ENCODE results near the gene CCDC92.

The CCDC92 gene

DNA sequence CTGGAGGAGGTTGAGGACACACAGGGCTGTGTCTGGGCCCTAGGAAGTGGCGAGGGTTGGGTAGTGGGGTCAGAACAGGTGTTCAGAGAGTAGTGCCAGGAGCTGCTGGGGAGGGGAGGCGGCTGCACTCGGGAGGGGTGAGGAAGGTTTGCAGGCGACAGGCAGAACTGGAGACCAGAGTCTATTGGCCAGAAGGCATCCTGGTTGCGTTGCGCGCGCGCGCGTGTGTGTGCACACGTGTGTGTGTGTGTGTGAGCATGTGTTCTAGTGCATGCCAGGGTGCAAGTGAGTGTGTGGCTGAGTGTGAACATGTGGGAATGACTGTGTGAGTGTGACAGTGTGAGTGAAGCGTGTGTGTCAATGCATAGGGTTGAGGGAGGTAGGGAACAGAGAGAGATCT, 86.4 kb downstream of the CCDC92 start:
- DNase-seq = no peak
